ENCODE data around the gene MYL6.
A peak's percentile ranks its signal among the peaks of the same experiment; 100 is the strongest.

MYL6 gene

DNA sequence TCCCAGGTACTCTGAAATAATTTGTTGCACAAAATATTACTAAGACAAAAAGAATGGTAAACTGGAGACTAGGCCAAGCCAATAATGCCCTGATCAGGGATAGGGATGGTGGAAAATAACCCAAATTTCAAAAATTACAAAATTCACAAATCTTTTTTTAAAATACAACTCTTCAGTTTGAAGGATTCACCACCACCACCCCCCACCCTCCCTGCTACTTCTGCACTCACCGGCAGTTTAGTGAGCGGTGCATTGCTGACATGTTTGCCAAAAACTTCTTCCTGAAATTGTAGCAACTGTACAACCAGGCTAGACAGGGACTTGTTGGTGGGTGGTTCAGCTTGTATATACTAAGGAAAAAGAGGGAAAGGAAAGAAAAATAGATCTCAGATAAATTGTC lies 28.8 kb downstream of the MYL6 start:
- peaks cover 23% of the 10 kb centered on the region for H3K4me1 ChIP-seq (ENCODE audit: low read length)

GRCh38 chr12:56188131-56188777 lies 30.1 kb downstream of the MYL6 start:
- Histone ChIP-seq H3K9me3 (replicated peaks; ENCODE audit: insufficient read depth, low read length) (no peaks in the 10 kb centered on the region), H3K79me2 (ENCODE audit: low read length) (peaks cover 47% of the 10 kb centered on the region), H3K4me1 (ENCODE audit: low read length) (peaks cover 25% of the 10 kb centered on the region), H3K4me2 (ENCODE audit: low read depth, low read length) (peak overlapping the region; percentile 79), H3K27ac (ENCODE audit: low read length) (no peak overlapping the region), H3F3A (ENCODE audit: insufficient read depth, low read length) (peaks cover 14% of the 10 kb centered on the region), H3K9me2 (replicated peaks; ENCODE audit: insufficient read depth, low read length) (no peaks in the 10 kb centered on the region), H2AFZ (ENCODE audit: low read length) (no peak overlapping the region), H4K20me1 (ENCODE audit: insufficient read depth, low read length) (no peaks in the 10 kb centered on the region), H3K9ac (ENCODE audit: low read length) (peak overlapping the region; percentile 63), H3K4me3 (ENCODE audit: low read length) (peak overlapping the region; percentile 91), H3K27me3 (replicated peaks; ENCODE audit: insufficient read depth, low read length) (no peaks in the 10 kb centered on the region), H3K36me3 (replicated peaks; ENCODE audit: insufficient read depth, low read length) (0 out of 2 replicates have a peak, but pooled peaks cover 11% of the 10 kb centered on the region)
- no peak for DNase-seq
- TF ChIP-seq EZH2 (optimal IDR thresholded peaks at IDR 0.05; ENCODE audit: low read depth, low read length) (no peak), EZH2phosphoT487 (IDR thresholded peaks at IDR 0.05; ENCODE audit: low read length) (no peak)
- TF ChIP-seq, protein P1, sequence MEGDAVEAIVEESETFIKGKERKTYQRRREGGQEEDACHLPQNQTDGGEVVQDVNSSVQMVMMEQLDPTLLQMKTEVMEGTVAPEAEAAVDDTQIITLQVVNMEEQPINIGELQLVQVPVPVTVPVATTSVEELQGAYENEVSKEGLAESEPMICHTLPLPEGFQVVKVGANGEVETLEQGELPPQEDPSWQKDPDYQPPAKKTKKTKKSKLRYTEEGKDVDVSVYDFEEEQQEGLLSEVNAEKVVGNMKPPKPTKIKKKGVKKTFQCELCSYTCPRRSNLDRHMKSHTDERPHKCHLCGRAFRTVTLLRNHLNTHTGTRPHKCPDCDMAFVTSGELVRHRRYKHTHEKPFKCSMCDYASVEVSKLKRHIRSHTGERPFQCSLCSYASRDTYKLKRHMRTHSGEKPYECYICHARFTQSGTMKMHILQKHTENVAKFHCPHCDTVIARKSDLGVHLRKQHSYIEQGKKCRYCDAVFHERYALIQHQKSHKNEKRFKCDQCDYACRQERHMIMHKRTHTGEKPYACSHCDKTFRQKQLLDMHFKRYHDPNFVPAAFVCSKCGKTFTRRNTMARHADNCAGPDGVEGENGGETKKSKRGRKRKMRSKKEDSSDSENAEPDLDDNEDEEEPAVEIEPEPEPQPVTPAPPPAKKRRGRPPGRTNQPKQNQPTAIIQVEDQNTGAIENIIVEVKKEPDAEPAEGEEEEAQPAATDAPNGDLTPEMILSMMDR (IDR thresholded peaks at IDR 0.05; ENCODE audit: low read length), result no peak

More for the DNA sequence above, 28.8 kb downstream of the MYL6 start:
- no peak for DNase-seq
- no peak overlapping the region for H3K9ac ChIP-seq (ENCODE audit: low read length)
- 0 out of 2 replicates have a peak, but pooled peaks cover 11% of the 10 kb centered on the region for H3K36me3 ChIP-seq (replicated peaks; ENCODE audit: insufficient read depth, low read length)
- H3F3A ChIP-seq (ENCODE audit: insufficient read depth, low read length), result peaks cover 14% of the 10 kb centered on the region
- no peaks in the 10 kb centered on the region for H3K9me2 ChIP-seq (replicated peaks; ENCODE audit: insufficient read depth, low read length)
- H3K27me3 ChIP-seq (replicated peaks; ENCODE audit: insufficient read depth, low read length), result no peaks in the 10 kb centered on the region
- H2AFZ ChIP-seq (ENCODE audit: low read length), result no peak overlapping the region
- H3K4me3 ChIP-seq (ENCODE audit: low read length), result no peak overlapping the region
- peaks cover 47% of the 10 kb centered on the region for H3K79me2 ChIP-seq (ENCODE audit: low read length)
- H3K9me3 ChIP-seq (replicated peaks; ENCODE audit: insufficient read depth, low read length), result no peaks in the 10 kb centered on the region
- H3K4me2 ChIP-seq (ENCODE audit: low read depth, low read length), result peak overlapping the region; percentile 79; the same call in 1 of the 2 replicates
- no peaks in the 10 kb centered on the region for H4K20me1 ChIP-seq (ENCODE audit: insufficient read depth, low read length)
- no peak for TF ChIP-seq EZH2 (optimal IDR thresholded peaks at IDR 0.05; ENCODE audit: low read depth, low read length)
- TF ChIP-seq EZH2phosphoT487 (IDR thresholded peaks at IDR 0.05; ENCODE audit: low read length), result no peak
- TF ChIP-seq, protein P1 (IDR thresholded peaks at IDR 0.05; ENCODE audit: low read length), result no peak
- H3K27ac ChIP-seq (ENCODE audit: low read length), result no peak overlapping the region

DNA sequence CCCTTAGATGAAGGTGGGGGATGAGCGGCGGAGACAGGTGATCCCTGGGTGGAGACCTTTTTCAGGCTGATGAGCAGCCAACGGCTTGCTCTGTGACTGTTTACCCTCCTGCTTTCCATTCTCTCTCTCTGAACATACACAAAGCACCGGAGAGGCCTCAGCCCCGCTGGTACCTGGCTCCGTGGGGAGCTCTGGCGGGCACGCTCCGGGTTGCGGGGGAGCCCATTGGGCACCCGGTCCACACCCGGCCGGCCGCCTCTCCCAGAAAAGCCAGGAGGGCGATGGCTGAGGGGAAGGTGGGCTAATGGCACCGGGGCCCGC lies 30.6 kb downstream of the MYL6 start:
- H3K27me3 ChIP-seq (replicated peaks; ENCODE audit: insufficient read depth, low read length), result no peaks in the 10 kb centered on the region
- H3K4me3 ChIP-seq (ENCODE audit: low read length), result peak overlapping the region; percentile 91
- no peak overlapping the region for H3K27ac ChIP-seq (ENCODE audit: low read length)
- no peaks in the 10 kb centered on the region for H3K9me2 ChIP-seq (replicated peaks; ENCODE audit: insufficient read depth, low read length)
- peaks cover 14% of the 10 kb centered on the region for H3F3A ChIP-seq (ENCODE audit: insufficient read depth, low read length)
- TF ChIP-seq, protein P1 (IDR thresholded peaks at IDR 0.05; ENCODE audit: low read length), result no peak
- TF ChIP-seq EZH2phosphoT487 (IDR thresholded peaks at IDR 0.05; ENCODE audit: low read length), result no peak
- no peak for TF ChIP-seq EZH2 (optimal IDR thresholded peaks at IDR 0.05; ENCODE audit: low read depth, low read length)
- H2AFZ ChIP-seq (ENCODE audit: low read length), result peak overlapping the region; percentile 74
- peaks cover 27% of the 10 kb centered on the region for H3K4me1 ChIP-seq (ENCODE audit: low read length)
- H3K9ac ChIP-seq (ENCODE audit: low read length), result peak overlapping the region; percentile 63
- no peak for DNase-seq
- no peaks in the 10 kb centered on the region for H4K20me1 ChIP-seq (ENCODE audit: insufficient read depth, low read length)
- no peaks in the 10 kb centered on the region for H3K9me3 ChIP-seq (replicated peaks; ENCODE audit: insufficient read depth, low read length)
- 0 out of 2 replicates have a peak, but pooled peaks cover 9% of the 10 kb centered on the region for H3K36me3 ChIP-seq (replicated peaks; ENCODE audit: insufficient read depth, low read length)
- peaks cover 44% of the 10 kb centered on the region for H3K79me2 ChIP-seq (ENCODE audit: low read length)
- peak overlapping the region; percentile 79 for H3K4me2 ChIP-seq (ENCODE audit: low read depth, low read length)
